ENCODE results near the gene PNMA6E. TPM values are rescaled to one million over a fixed set of nuclear protein-coding genes. Genes with fewer than 3 reads are reported as not detected.

Gene PNMA6E
- total and polyA plus RNA-seq, 3 donors from 2014 or later: 9.7 to 24.2 (median 13.3) TPM

- Histone ChIP-seq H3K36me3 (ENCODE audit: low read depth, missing control alignments) (no peaks in the 10 kb centered on the region), H3K4me3 (no peak overlapping the region), H3K27ac (no peak overlapping the region), H3K27me3 (no peaks in the 10 kb centered on the region), H3K4me1 (peaks cover 5% of the 10 kb centered on the region), H3K9me3 (no peaks in the 10 kb centered on the region)
- WGBS, 2 donors: 89 to 93% methylated on average over 4 of the region's 4 CpGs
- intact Hi-C loops (cut with DNase I; ENCODE audit: low total_unique reads): no loop called here
- DNase-seq: no peak
- TF ChIP-seq CTCF (IDR thresholded peaks at IDR 0.05) (no peak), POLR2A (IDR thresholded peaks at IDR 0.05) (no peak)
Observed at GRCh38 chrX:153365670-153366069, 35.5 kb downstream of the PNMA6E start.

- no peaks in the 10 kb centered on the region for H3K27me3 ChIP-seq
- 13 to 55% methylated on average over 2 of the region's 2 CpGs for WGBS, 2 donors
- no peaks in the 10 kb centered on the region for H3K36me3 ChIP-seq (ENCODE audit: low read depth, missing control alignments)
- no peak for DNase-seq
- no peaks in the 10 kb centered on the region for H3K4me1 ChIP-seq
- no peak for TF ChIP-seq POLR2A (IDR thresholded peaks at IDR 0.05)
- no peak for TF ChIP-seq CTCF (IDR thresholded peaks at IDR 0.05)
- H3K4me3 ChIP-seq: no peak overlapping the region
- intact Hi-C loops (cut with DNase I; ENCODE audit: low total_unique reads): no loop called here
- no peak overlapping the region for H3K27ac ChIP-seq
- H3K9me3 ChIP-seq: no peaks in the 10 kb centered on the region
Observed at GRCh38 chrX:153361781-153362397, 39.3 kb downstream of the PNMA6E start.

- no peak for TF ChIP-seq CTCF (IDR thresholded peaks at IDR 0.05)
- TF ChIP-seq POLR2A (IDR thresholded peaks at IDR 0.05): no peak
- intact Hi-C loops (cut with DNase I; ENCODE audit: low total_unique reads): no loop called here
- Histone ChIP-seq H3K9me3 (no peaks in the 10 kb centered on the region), H3K36me3 (ENCODE audit: low read depth, missing control alignments) (no peaks in the 10 kb centered on the region), H3K4me1 (no peaks in the 10 kb centered on the region), H3K27ac (no peak overlapping the region), H3K27me3 (no peaks in the 10 kb centered on the region), H3K4me3 (no peak overlapping the region)
- no peak for DNase-seq
- WGBS, 2 donors: 100% methylated on average over 1 of the region's 1 CpG
Observed at GRCh38 chrX:153357877-153358276, 43.3 kb downstream of the PNMA6E start.

- H3K4me3 ChIP-seq: no peak overlapping the region
- no peaks in the 10 kb centered on the region for H3K36me3 ChIP-seq (ENCODE audit: low read depth, missing control alignments)
- TF ChIP-seq POLR2A (IDR thresholded peaks at IDR 0.05) (no peak), CTCF (IDR thresholded peaks at IDR 0.05) (no peak)
- no peak overlapping the region for H3K27ac ChIP-seq
- no peak for DNase-seq
- no peaks in the 10 kb centered on the region for H3K9me3 ChIP-seq
- no peaks in the 10 kb centered on the region for H3K27me3 ChIP-seq
- peaks cover 3% of the 10 kb centered on the region for H3K4me1 ChIP-seq
- intact Hi-C loops (cut with DNase I; ENCODE audit: low total_unique reads): no loop called here
- WGBS, 2 donors: 60% methylated on average over 12 of the region's 12 CpGs; no CpG with 5 or more reads in 1 of the 2 donors
Observed at GRCh38 chrX:153353416-153353815, 47.7 kb downstream of the PNMA6E start.

- Histone ChIP-seq H3K4me1 (peaks cover 3% of the 10 kb centered on the region), H3K27me3 (no peaks in the 10 kb centered on the region), H3K9me3 (no peaks in the 10 kb centered on the region), H3K4me3 (no peak overlapping the region), H3K27ac (no peak overlapping the region), H3K36me3 (ENCODE audit: low read depth, missing control alignments) (no peaks in the 10 kb centered on the region)
- no peak for DNase-seq
- intact Hi-C loops (cut with DNase I; ENCODE audit: low total_unique reads): no loop called here
- no peak for TF ChIP-seq POLR2A (IDR thresholded peaks at IDR 0.05)
- no peak for TF ChIP-seq CTCF (IDR thresholded peaks at IDR 0.05)
- WGBS, 2 donors: 73 to 88% methylated on average over 1 to 3 of the region's 3 CpGs
Observed at GRCh38 chrX:153352858-153353257, 48.3 kb downstream of the PNMA6E start.
